Mononuclear cell (primary cell): ENCODE data around the gene MAD1L1. TPM values are rescaled to one million over a fixed set of nuclear protein-coding genes. Genes with fewer than 3 reads are reported as not detected.

Source experiments
- H3K27me3 ChIP-seq: 2 replicates; pipeline ENCODE4 v1.6.0; 2011; ENCODE audit warnings: low read length, control low read depth; ENCODE audit not compliant: insufficient read depth
- H3K4me1 ChIP-seq: 2 replicates; pipeline ENCODE4 v1.5.1; 2011; ENCODE audit warnings: mild to moderate bottlenecking, low read length, control low read depth; ENCODE audit not compliant: insufficient read depth
- H3K4me3 ChIP-seq: 2 replicates; pipeline ENCODE4 v1.5.1; 2011; ENCODE audit warnings: mild to moderate bottlenecking, low read length, moderate library complexity
- H3K9me3 ChIP-seq: 2 replicates; pipeline ENCODE4 v1.5.1; 2011; ENCODE audit warnings: low read depth, mild to moderate bottlenecking, control low read depth, low read length
- total RNA-seq: library from RNA; depleted of rRNA; stranded (reverse); fragments of >200 nt; gene quantifications from one replicate; pipeline ENCODE4 v1.2.3, GENCODE V29; 2012

Gene MAD1L1
- total RNA-seq, 1 donor: 74.2 TPM

DNA sequence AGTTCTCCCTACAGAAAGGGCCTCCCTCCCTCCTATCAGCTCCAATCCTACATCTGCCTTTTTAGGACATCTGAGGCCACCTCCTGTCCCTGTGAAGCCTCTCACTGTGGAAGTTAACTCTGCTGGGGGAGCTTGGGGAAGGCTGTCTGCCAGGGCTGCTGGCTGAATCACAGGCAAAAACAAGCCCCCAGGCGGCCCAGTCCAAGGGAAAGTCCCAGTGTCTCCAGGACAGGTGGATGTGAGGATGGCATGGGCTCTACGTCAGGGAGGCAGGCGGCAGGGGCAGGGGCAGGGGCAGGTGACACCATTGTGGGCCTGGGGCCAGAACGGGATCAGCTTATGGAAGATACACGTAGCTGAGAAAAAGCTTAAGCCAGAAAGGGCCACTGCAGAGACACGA lies 240.2 kb downstream of the MAD1L1 start:
- Histone ChIP-seq H3K27me3 (no peaks in the 10 kb centered on the region), H3K9me3 (no peaks in the 10 kb centered on the region), H3K4me1 (peaks cover 5% of the 10 kb centered on the region), H3K4me3 (no peak overlapping the region)

DNA sequence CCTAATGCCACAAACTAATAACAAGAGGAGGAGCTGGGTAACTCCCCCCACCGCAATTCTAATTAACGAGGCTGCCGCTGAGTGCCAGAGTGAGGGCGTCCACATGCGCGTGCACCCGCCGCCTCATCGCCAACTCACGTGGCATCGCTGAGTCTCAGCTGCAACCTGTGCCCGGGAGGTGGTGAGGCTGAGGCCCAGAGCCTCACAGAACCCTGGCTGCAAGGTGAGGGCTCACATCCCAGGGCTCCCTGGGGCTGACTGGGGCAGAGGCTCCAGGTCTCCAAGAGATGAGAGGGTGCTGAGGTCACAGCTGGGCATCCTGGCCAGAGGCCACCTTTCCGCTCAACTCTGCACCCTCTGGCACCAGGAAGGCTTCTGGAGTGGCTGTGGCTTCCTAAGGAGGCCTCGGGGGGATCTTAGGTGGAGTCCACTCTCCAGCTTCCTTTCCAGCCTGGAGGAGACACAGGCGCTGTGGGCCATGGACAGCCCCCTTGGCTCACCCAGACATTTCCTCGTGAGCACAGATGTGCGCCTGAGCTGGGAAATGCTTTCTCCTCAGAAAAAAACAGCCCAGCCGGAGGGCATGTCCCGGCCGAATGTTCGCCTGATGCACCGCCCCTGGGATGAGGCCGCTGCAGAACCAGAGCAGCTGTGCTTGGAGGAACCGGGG lies 242.6 kb downstream of the MAD1L1 start:
- Histone ChIP-seq H3K4me3 (no peak overlapping the region), H3K9me3 (no peaks in the 10 kb centered on the region), H3K27me3 (no peaks in the 10 kb centered on the region)

DNA sequence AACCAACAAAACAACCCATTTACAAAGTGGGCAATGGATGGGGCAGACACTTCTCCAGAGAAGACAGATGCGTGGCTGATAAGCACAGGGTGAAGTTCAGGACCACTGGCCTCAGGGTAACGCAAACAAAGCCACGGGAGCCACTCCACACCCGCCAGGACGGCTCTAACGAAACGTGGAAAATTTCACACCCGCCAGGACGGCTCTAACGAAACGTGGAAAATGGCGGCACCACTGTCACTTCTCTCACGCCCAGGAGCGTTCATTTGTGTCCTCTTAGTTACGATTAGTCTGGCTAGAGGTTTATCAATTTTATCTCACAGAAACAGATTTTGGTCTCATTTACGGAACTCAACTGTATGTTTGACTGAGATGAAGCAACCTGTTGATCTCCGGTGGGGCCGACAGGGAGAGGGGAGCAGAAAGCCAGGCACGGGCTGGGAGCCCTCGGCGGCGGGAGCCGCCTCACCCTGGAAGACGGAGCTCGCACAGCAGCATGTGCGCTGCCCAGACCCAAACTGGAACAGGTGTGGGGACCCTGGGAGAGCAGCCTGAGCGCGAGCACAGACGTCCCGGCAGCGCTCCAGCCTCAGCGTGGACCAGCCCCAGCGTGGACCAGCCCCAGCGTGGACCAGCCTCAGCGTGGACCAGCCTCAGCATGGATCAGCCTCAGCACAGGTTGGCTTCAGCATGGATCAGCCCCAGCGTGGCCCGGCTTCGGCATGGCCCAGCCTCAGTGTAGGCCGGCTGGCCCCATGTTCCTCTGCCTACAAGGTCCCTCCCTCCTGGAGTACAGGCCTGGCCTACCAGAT lies 243.5 kb downstream of the MAD1L1 start:
- Histone ChIP-seq H3K4me1 (peaks cover 23% of the 10 kb centered on the region), H3K9me3 (no peaks in the 10 kb centered on the region), H3K4me3 (no peak overlapping the region), H3K27me3 (no peaks in the 10 kb centered on the region)

More for the DNA sequence above, 242.6 kb downstream of the MAD1L1 start:
- peaks cover 23% of the 10 kb centered on the region for H3K4me1 ChIP-seq

DNA sequence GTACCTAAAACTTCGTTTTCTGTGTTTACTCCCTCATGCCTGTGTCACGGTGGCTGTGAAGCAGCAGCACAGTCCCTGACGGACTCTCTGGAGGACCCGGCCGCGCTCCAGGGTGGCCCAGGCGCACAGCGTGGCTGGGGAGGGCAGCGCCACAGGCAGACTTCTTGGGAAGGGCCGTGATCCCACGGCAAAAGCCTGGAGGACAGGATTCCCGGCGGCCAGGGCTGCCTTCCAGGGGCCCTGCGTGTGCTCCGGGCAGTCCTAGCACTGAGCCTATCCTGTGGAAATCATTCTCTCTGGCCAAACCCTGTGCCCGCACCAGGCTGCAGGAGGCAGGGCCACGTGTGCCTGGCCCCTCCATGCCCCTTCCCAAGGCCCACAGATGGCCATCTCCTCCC lies 244.2 kb downstream of the MAD1L1 start:
- Histone ChIP-seq H3K9me3 (no peaks in the 10 kb centered on the region), H3K4me1 (peaks cover 23% of the 10 kb centered on the region), H3K27me3 (no peaks in the 10 kb centered on the region), H3K4me3 (no peak overlapping the region)

DNA sequence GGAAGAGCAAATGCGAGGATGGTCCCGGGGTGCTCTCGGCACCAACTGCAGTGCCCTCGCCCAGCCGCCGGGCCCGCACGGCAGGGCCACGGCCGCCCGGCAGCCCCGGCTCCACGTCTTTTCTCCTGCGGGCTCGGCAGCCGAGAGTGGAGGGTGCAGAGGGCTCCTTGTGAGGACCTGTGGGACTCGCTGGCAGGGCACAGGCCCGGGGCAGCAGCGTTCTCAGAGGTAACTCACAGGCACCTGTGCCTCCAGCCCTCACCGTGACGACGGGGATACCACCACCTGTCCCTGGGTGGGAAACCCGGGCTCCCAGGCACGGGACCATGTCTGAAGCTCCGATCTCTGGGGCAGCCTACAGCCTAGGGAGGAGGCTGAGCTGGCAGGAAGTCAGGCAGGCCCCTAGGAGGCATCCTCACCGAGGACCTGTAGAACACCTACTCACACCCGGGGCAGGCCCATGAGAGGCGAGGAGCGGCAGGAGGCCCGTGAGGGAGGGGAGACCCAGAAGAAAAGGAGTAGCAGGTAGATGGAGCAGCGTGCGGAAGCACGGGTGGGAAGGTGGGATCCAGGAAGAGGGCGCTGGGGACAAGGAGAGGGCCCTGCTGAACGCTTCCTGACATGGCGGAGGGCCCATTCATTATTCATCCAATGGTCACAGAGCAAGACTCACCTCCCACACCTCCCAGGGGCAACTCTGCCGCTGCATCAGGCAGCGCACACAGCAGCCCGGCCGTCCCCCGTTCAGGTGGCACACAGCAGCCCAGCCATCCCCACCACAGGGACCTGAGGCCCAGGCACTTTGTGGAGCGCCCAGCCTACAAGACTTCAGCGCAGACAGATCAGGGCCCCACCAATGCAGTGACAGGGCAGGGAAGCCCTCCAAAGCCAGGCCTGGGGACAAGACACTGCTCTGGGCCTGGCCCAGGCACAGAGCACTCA lies 244.9 kb downstream of the MAD1L1 start:
- Histone ChIP-seq H3K4me3 (no peak overlapping the region), H3K4me1 (peaks cover 23% of the 10 kb centered on the region), H3K27me3 (no peaks in the 10 kb centered on the region), H3K9me3 (no peaks in the 10 kb centered on the region)

DNA sequence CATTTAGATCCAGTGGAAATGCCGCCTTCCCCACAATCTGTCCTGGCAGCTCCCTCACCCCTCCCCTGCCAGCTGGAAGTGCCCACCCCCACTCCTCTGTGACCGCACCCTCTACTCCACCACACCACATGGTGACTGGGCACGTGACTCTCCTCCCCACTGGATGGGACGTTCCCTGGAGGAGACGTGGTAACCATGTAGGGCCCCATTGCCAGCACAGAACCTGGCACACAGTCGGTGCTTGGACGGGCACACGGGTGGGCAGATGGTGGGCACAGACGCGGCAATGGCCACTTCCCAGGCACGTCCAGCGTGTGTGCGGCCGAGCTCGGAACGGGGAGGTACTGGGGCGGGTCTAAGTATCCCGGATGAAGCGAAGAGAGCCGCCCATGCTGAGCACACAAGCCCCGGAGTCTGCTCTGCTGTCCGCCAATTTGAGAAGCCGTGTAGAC lies 245.6 kb downstream of the MAD1L1 start:
- Histone ChIP-seq H3K27me3 (no peaks in the 10 kb centered on the region), H3K4me3 (no peak overlapping the region), H3K4me1 (peaks cover 23% of the 10 kb centered on the region), H3K9me3 (no peaks in the 10 kb centered on the region)

DNA sequence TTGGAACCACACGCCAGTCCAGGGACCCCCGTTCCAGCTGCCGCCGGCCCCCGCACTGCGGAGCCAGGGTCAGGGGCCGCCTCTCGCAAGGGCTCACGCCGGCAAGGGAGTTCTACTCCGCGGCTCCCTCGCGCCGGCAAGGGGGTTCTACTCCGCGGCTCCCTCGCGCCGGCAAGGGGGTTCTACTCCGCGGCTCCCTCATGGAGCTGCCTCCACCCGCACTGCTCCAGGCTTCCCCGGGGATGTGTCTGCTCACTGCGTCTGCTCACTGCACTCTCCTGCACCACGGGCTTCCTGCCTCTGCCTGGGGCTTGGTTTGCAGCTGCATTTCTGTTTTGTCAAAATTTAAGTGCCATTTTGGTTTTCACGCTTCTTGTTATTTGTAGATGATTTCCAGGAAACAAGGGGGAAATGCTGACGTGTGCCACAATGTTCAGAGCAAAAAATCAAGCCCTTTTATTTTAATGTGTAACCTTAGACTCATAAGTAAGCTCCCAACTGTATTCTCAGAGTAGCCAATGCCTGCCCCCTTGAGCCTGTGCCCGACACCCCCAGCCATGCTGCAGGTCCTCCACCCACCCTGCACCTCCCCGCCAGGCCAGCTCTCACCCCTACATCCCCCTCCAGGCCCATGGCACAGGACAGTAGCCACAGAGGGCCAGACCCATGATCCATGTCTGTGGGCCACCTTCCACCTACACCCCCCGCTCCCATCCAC lies 246.2 kb downstream of the MAD1L1 start:
- H3K9me3 ChIP-seq: no peaks in the 10 kb centered on the region
- H3K4me1 ChIP-seq: peaks cover 23% of the 10 kb centered on the region
- H3K27me3 ChIP-seq: no peaks in the 10 kb centered on the region
- H3K4me3 ChIP-seq: no peak overlapping the region

DNA sequence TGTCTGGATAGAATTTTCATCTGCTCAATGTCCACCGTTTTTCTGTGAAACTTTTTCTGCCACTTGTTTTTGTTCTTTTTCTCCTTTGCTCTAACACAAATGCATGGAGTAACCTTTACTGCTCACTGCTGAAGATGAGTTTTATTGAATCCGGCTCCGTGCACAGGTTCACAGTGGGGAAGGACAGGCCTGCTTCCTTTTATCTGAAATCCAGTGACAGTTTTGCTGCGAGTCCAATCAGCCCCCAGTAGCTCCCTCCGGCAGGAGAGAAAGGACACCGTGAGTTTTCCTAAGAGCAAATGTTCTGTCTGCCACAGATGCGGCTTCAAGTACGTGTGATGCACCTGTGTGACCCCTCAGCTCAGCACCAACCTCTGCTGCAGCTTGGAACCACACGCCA lies 246.8 kb downstream of the MAD1L1 start:
- Histone ChIP-seq H3K4me1 (peaks cover 23% of the 10 kb centered on the region), H3K27me3 (no peaks in the 10 kb centered on the region), H3K4me3 (no peak overlapping the region), H3K9me3 (no peaks in the 10 kb centered on the region)

DNA sequence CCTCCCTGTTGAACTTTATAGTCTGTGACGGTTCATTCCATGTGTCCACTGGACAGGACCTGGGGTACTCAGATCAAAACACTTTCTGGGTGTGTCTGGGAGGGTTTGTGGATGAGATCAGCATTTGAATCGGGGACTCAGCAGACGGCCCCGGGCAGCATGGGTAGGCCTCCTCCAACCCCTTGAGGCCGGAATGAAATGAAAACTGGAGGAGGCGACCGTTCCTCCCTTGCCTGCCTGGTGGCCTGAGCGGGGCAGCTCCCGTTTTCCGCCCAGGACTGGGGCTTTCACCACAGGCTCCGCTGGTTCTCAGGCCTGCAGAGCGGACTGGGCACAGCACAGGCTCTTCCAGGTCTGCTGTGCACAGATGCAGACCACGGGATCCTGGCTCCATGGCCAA lies 247.7 kb downstream of the MAD1L1 start:
- H3K27me3 ChIP-seq: no peaks in the 10 kb centered on the region
- peaks cover 23% of the 10 kb centered on the region for H3K4me1 ChIP-seq
- no peaks in the 10 kb centered on the region for H3K9me3 ChIP-seq
- H3K4me3 ChIP-seq: no peak overlapping the region

- Histone ChIP-seq H3K9me3 (no peaks in the 10 kb centered on the region), H3K4me1 (peaks cover 11% of the 10 kb centered on the region), H3K4me3 (no peak overlapping the region), H3K27me3 (no peaks in the 10 kb centered on the region)
Measured at GRCh38 chr7:1981878-1982230, 250.9 kb downstream of the MAD1L1 start.

GRCh38 chr7:1981201-1981877 lies 251.4 kb downstream of the MAD1L1 start:
- no peak overlapping the region for H3K4me3 ChIP-seq
- no peaks in the 10 kb centered on the region for H3K27me3 ChIP-seq
- no peaks in the 10 kb centered on the region for H3K9me3 ChIP-seq
- peaks cover 6% of the 10 kb centered on the region for H3K4me1 ChIP-seq

DNA sequence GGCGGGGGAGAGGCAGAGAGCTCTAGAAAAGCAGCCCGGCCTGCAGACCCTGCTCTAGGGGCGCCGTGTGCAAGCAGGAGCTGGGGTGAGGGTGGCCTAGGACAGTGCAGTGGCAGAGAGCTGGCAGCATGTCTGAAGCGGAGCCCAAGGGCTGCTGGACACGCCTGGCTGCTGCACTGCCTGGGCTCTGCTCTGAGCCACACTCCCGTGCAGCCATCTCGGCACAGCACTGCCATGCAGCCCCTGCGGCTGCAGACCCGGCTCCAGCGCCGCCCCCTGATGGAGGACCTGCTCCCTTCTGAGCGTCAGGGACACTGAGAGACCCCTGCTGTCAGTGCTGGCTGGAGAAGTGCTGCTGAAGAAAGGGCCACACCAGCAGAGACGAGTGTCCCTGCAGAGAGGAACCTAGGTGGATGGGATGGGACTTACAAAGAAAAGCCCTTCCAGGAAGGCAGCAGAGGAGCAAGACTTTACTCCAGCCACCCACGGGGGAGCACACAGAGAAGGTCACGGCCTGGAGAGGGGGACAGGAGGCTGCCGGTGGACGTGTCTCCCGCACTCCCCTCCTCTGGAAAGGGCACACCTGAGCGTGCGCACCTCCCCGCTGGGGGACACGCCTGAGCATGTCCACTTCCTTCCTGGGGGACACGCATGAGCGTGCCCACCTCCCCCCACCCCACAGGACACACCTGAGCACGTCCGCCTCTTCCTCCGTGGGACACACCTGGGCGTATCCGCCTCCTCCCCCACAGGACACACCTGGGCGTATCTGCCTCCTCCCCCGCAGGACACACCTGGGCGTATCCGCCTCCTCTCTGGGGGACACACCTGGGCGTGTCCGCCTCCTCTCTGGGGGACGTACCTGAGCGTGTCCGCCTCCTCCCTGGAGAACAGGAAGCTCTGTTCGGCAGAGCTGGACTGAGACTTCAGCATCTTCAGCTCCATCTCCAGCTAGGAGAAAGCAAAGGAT lies 252.9 kb downstream of the MAD1L1 start:
- H3K9me3 ChIP-seq: no peaks in the 10 kb centered on the region
- H3K27me3 ChIP-seq: no peaks in the 10 kb centered on the region
- no peaks in the 10 kb centered on the region for H3K4me1 ChIP-seq
- H3K4me3 ChIP-seq: no peak overlapping the region
